ENCODE measurements around the gene AOPEP. TPM values are rescaled to one million over a fixed set of nuclear protein-coding genes. Genes with fewer than 3 reads are reported as not detected.

Gene AOPEP
- total and polyA plus RNA-seq, 9 of the 15 experiments (the other 6 are each of a cell fraction or from before 2014, with no cell fraction given) = 4.5 to 19.3 (median 13.5) TPM

DNA sequence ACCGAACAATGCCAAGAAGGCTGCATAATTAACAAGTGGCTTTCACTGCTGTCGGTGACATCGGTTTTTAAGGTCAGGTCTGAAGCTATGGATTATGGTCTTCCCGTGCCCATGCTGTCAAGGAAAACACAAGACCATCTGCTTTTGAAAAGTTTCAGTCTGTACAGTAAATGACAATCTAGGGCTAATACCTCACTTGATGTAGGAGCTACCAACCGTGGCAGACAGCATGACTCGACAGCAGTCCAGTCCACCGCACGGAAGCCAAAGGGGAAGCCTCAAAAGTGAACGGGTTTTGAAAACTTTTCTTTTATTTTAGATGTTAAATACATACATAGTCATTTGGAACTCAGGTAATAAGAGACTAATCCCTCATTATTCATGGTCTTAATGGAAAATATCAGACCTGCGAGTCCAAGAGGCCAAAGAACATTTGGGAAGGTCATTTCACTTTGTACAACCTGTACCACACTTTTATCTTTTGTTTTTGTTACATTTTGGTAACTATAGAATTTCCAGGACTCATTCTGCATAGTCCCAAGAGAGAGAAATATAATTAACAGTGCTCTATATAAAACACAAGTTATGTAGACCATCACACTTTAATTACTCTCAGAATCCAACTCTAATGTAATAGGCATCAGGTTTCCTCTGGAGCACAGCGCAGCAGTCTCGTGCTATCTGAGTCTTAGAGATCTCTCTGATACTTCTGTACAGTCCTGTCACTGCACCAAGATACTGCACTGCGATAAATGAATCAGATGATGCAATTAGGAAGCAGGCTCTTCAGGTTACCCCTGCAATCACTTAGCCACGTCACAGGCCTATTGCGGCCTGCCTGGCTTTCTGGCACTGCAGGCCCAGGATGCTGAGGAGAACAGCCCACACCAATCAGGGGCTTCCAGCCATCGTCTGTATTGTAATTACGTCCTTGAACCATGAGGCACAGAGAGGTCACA is 406.1 kb downstream of the AOPEP start:
- in situ Hi-C loops (cut with MboI) = no loop called here
- H3K27me3 ChIP-seq (ENCODE audit: control insufficient read depth in 2 of 2, insufficient read depth in 2 of 2, low read length in 2 of 2) = no peaks in the 10 kb centered on the region
- ChIA-PET CTCF (ENCODE audit: low intra/inter-chr PET ratio) (interaction anchor here (2.9 kb wide), 1 partner anchor 451 kb away, joined by 14 read pairs; no protein-coding TSS in a partner anchor), POLR2A (interaction anchor here (0.8 kb wide), 1 partner anchor 28 kb away, joined by 3 read pairs; no protein-coding TSS in a partner anchor)
- TF ChIP-seq ATF3 (IDR thresholded peaks at IDR 0.05) (peak; percentile 69; the same call in 1 of the 2 replicates), ATF3 (CRISPR knock-in tag; conservative IDR thresholded peaks at IDR 0.05) (no peak), ATF7 (IDR thresholded peaks at IDR 0.05) (peak; percentile 57; the same call in 1 of the 2 replicates), ZBTB9 (CRISPR knock-in tag; IDR thresholded peaks at IDR 0.05) (no peak), JUND (IDR thresholded peaks at IDR 0.05; ENCODE audit: borderline replicate concordance, low read depth, low read length) (peak; percentile 44; the same call in 1 of the 2 replicates), JUND (tag; IDR thresholded peaks at IDR 0.05; ENCODE audit: borderline replicate concordance, low read depth, low read length) (no peak), ATF4 (CRISPR knock-in tag; IDR thresholded peaks at IDR 0.05) (peak; percentile 32; the same call in 1 of the 2 replicates), CTBP1 (IDR thresholded peaks at IDR 0.05; ENCODE audit: borderline replicate concordance) (peak; percentile 44; the same call in 1 of the 2 replicates), CEBPG (CRISPR knock-in tag; IDR thresholded peaks at IDR 0.05) (no peak), CEBPG (tag; conservative IDR thresholded peaks at IDR 0.05 in 1 of 2, IDR thresholded peaks at IDR 0.05 in 1 of 2) (peak; percentile 59 to 73), BHLHE40 (IDR thresholded peaks at IDR 0.05; ENCODE audit: low read length) (peak; percentile 17; the same call in 1 of the 2 replicates), MEIS2 (IDR thresholded peaks at IDR 0.05; ENCODE audit: partially characterized antibody) (peak; percentile 34)
- TF ChIP-seq, protein P1, sequence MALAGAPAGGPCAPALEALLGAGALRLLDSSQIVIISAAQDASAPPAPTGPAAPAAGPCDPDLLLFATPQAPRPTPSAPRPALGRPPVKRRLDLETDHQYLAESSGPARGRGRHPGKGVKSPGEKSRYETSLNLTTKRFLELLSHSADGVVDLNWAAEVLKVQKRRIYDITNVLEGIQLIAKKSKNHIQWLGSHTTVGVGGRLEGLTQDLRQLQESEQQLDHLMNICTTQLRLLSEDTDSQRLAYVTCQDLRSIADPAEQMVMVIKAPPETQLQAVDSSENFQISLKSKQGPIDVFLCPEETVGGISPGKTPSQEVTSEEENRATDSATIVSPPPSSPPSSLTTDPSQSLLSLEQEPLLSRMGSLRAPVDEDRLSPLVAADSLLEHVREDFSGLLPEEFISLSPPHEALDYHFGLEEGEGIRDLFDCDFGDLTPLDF (CRISPR knock-in tag; IDR thresholded peaks at IDR 0.05) = no peak
- H4K20me1 ChIP-seq (replicated peaks; ENCODE audit: control insufficient read depth, insufficient read depth, low read length) = no peaks in the 10 kb centered on the region
- FAIRE-seq (no peak), ATAC-seq (no peak; the same call in 2 of the 3 replicates), DNase-seq (ENCODE audit: extremely low read depth in 1 of 4, low spot score in 3 of 4) (no peak)
- BruUV-seq (replicated peaks) = no TSS peak
- no peak overlapping the region for H3K4me2 ChIP-seq (ENCODE audit: insufficient read depth, low read length)
- H2AFZ ChIP-seq (ENCODE audit: low read depth, low read length) = no peak overlapping the region
- H3K9ac ChIP-seq (ENCODE audit: insufficient read depth in 1 of 2, low read depth in 2 of 2, low read length in 2 of 2) = no peak overlapping the region
- H3K9me1 ChIP-seq (ENCODE audit: control insufficient read depth, insufficient read depth, low read length) = no peaks in the 10 kb centered on the region
- no peak overlapping the region for H3K27ac ChIP-seq (ENCODE audit: extremely low read depth, low read depth, low read length)
- H3K4me1 ChIP-seq (replicated peaks in 1 of 2; ENCODE audit: control insufficient read depth in 2 of 2, insufficient read depth in 2 of 2, low read length in 2 of 2) = peaks cover 0 to 1% of the 10 kb centered on the region in 2 experiments; a peak in 1 of 5 replicates
- no peaks in the 10 kb centered on the region for H3K9me3 ChIP-seq (replicated peaks; ENCODE audit: control insufficient read depth, insufficient read depth, low read depth, low read length)
- H3K4me3 ChIP-seq = no peak overlapping the region
- H3K36me3 ChIP-seq (ENCODE audit: control insufficient read depth, insufficient read depth, low read length) = no peaks in the 10 kb centered on the region
- H3K79me2 ChIP-seq (ENCODE audit: control insufficient read depth, insufficient read depth, low read length) = no peaks in the 10 kb centered on the region
- 51% methylated on average over 17 of the region's 17 CpGs for WGBS (ENCODE audit: insufficient coverage, low coverage, missing lambda C conversion rate)
- intact Hi-C loops (cut with micrococcal nuclease) = loop anchor here (5.0 kb wide), 1 partner anchor 135 kb away; no protein-coding TSS in a partner anchor

Data from K562 (cell line).